Upper lobe of right lung (tissue), 1 donor: ENCODE measurements around the gene LHX4. TPM values are rescaled to one million over a fixed set of nuclear protein-coding genes. Genes with fewer than 3 reads are reported as not detected.

Experiments used
- ATAC-seq: fragments of 200-7000 bp; cut with Tn5 transposase; one replicate; pipeline ENCODE4 v1.9.1; 2020; ENCODE audit warnings: mild to moderate bottlenecking, moderate library complexity
- DNase-seq: peaks from one replicate; pipeline ENCODE4 v3.0.0-alpha.2; 2020
- H3K27ac ChIP-seq: fragments of 200-600 bp; one replicate; pipeline ENCODE4 v1.8.0; 2022
- H3K27me3 ChIP-seq: fragments of 200-600 bp; one replicate; pipeline ENCODE4 v1.8.0; 2022; ENCODE audit warnings: mild to moderate bottlenecking
- H3K36me3 ChIP-seq: fragments of 200-600 bp; one replicate; pipeline ENCODE4 v1.8.0; 2022
- H3K4me1 ChIP-seq: fragments of 200-600 bp; one replicate; pipeline ENCODE4 v1.8.0; 2022
- H3K4me3 ChIP-seq: fragments of 200-600 bp; one replicate; pipeline ENCODE4 v1.8.0; 2022; ENCODE audit warnings: mild to moderate bottlenecking
- H3K9me3 ChIP-seq: fragments of 200-600 bp; one replicate; pipeline ENCODE4 v1.8.0; 2022
- intact Hi-C: fragments of 100-400 bp; cut with DNase I; formaldehyde crosslinking; loops from one replicate; pipeline ENCODE4 v1.11.0; 2022
- total RNA-seq: library from RNA; stranded (reverse); fragmentation: NEBNext Ultra II Directional; extraction: Animal tissue kit (Norgen Biotek cat#: 25700); gene quantifications from one replicate; pipeline ENCODE4 v1.2.1, GENCODE V29; 2021
- TF ChIP-seq, protein P1 (sequence below): fragments of 200-600 bp; IDR thresholded peaks from one replicate; pipeline ENCODE4 v1.8.0; 2022; ENCODE audit warnings: antibody characterized with exemption
- donor health status: DM: no; HTN: yes; CAD: no; lungs with severe emphysema.

Gene LHX4
- total RNA-seq, 1 donor from 2014 or later, result not detected

DNA sequence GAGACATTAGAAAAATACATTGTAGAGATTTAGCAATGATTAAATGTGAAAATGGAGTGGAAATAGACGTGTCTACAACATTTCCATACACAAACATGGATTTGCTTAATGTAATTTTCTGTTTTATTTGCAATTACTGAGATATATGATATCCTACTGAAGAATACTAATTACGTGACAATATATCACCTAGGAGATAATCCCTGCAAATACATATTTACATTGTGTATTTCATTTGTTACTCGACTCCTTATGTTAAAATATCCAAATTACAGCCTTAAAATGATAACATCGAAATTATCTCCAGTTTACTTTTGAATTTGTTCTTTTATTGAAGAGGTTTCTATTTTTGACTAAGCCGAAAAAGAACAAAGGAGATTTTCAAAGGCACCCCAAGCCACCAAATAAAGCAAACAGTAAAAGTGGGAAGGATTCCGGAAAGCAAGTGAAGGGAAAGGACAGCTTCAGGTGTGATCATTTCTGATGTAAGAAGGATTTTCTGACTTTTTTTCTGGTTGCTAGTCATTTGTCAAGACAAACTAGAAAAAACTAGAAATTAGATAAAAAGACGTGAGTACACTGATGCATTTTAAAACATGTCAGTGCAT, 7.9 kb downstream of the LHX4 start:
- ATAC-seq, result no peak
- H3K4me1 ChIP-seq, result peaks cover 23% of the 10 kb centered on the region
- peaks cover 95% of the 10 kb centered on the region for H3K27me3 ChIP-seq
- TF ChIP-seq, protein P1, sequence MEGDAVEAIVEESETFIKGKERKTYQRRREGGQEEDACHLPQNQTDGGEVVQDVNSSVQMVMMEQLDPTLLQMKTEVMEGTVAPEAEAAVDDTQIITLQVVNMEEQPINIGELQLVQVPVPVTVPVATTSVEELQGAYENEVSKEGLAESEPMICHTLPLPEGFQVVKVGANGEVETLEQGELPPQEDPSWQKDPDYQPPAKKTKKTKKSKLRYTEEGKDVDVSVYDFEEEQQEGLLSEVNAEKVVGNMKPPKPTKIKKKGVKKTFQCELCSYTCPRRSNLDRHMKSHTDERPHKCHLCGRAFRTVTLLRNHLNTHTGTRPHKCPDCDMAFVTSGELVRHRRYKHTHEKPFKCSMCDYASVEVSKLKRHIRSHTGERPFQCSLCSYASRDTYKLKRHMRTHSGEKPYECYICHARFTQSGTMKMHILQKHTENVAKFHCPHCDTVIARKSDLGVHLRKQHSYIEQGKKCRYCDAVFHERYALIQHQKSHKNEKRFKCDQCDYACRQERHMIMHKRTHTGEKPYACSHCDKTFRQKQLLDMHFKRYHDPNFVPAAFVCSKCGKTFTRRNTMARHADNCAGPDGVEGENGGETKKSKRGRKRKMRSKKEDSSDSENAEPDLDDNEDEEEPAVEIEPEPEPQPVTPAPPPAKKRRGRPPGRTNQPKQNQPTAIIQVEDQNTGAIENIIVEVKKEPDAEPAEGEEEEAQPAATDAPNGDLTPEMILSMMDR, result no peak
- H3K27ac ChIP-seq, result no peak overlapping the region
- intact Hi-C loops, result no loop called here
- no peak overlapping the region for H3K4me3 ChIP-seq
- H3K36me3 ChIP-seq, result no peaks in the 10 kb centered on the region
- DNase-seq, result no peak
- no peaks in the 10 kb centered on the region for H3K9me3 ChIP-seq

DNA sequence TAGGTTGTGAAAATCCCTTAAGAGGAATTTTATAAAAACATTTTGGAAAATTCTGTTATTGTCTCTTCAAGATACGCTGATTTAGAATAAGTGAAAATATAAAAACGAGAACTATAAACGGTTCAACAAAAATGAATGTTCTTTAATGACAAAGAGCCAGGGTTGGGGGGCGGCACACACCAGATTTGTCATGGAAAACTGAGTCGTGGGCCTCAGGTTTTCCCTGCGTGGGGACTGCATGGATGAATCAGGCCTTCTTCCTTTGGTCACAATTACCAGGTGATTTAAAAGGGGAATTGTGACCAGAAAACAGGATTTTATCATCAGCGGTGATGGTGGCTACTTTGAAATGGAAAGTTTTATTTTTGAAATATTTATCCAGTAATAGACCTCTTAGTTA, 8.6 kb downstream of the LHX4 start:
- Histone ChIP-seq H3K9me3 (no peaks in the 10 kb centered on the region), H3K36me3 (no peaks in the 10 kb centered on the region), H3K27me3 (peaks cover 94% of the 10 kb centered on the region), H3K4me3 (no peak overlapping the region), H3K27ac (no peak overlapping the region), H3K4me1 (peaks cover 16% of the 10 kb centered on the region)
- no peak for ATAC-seq
- TF ChIP-seq, protein P1, result no peak
- DNase-seq, result no peak
- intact Hi-C loops, result no loop called here

DNA sequence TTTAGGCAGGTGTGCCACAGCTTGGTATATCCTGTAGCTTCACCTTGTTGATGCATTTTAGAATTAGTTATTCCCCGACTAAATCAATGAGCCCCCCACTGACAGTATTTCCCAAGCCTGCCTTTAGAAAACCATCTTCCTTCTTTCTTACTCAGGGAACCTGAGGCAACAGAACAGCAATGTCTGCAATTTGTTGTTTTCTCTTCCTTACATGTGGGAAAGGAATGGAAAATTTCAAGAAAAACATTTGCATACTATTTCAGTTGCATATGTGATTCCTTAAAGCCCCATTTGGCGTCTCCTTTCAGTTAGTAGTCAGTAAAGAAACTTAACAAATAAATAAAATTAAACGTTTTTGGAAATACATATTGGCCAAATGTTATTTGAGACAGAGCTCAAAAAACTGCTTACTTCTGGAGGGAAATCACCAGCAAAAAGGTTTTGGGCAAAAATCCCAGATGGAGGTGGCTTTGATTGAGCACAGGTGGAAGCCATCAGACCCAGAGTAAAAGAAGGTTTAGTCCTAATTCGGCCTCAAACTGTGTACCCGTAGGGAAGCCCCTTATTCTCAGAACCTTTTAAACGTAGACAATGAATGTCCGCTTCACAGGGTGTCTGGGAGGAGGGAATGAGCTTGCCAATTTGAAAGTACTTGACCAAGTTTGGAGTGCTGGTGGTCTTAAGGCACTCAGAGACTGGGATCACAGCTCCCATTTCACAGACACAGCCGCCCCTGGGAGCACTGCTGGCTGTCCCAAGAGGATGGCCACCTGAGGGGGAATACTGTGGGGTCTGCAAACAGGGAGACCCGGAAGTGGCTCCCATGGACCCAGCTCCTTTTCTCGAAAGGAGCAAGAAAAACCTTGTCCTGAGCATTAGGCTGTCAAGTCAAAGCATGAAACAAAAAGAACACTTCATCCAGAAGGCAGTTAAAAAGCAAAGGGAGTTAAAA, 9.4 kb downstream of the LHX4 start:
- intact Hi-C loops, result no loop called here
- Histone ChIP-seq H3K27me3 (peaks cover 87% of the 10 kb centered on the region), H3K4me3 (no peak overlapping the region), H3K4me1 (peaks cover 12% of the 10 kb centered on the region), H3K36me3 (no peaks in the 10 kb centered on the region), H3K27ac (no peak overlapping the region), H3K9me3 (no peaks in the 10 kb centered on the region)
- DNase-seq (no peak), ATAC-seq (no peak)
- TF ChIP-seq, protein P1, result no peak

DNA sequence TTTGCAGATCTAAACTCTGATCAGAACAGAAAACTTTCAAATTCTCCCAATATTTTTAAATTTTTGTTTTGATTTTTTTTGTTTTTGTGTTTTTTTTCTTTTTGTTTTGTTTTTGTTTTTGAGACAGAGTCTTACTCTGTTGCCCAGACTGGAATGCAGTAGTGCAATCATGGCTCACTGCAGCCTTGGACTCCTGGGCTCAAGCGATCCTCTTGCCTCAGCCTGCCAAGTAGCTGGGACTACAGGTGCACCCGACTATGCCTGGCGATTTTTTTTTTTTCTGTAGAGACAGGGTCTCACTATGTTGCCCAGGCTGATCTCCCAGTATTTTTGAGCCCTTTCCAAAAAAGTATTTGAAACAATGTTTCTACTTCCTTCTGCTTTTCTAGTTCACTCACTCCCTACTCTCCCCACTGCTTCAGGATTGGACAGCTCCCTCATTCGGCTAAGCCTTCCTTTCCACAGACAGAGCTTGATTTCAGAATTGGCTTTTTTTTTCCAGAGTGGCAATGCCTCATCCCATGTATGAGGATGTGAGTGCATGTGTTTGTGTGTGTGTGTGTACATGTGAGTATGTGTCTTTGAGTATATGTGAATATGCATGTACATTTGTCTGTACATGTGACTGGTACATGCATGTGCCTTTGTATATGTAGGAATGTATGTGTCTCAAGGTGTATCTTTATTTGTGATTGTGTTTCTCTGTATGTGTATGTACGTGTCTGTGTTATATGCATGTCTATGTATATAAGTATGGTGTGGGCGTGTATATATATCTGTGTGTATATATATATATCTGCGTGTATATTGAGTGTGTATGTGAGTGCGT, 11.9 kb downstream of the LHX4 start:
- peaks cover 62% of the 10 kb centered on the region for H3K27me3 ChIP-seq
- TF ChIP-seq, protein P1, result no peak
- no peaks in the 10 kb centered on the region for H3K9me3 ChIP-seq
- H3K4me1 ChIP-seq, result no peaks in the 10 kb centered on the region
- ATAC-seq (no peak), DNase-seq (no peak)
- no peaks in the 10 kb centered on the region for H3K36me3 ChIP-seq
- H3K4me3 ChIP-seq, result no peak overlapping the region
- intact Hi-C loops, result no loop called here
- no peak overlapping the region for H3K27ac ChIP-seq

DNA sequence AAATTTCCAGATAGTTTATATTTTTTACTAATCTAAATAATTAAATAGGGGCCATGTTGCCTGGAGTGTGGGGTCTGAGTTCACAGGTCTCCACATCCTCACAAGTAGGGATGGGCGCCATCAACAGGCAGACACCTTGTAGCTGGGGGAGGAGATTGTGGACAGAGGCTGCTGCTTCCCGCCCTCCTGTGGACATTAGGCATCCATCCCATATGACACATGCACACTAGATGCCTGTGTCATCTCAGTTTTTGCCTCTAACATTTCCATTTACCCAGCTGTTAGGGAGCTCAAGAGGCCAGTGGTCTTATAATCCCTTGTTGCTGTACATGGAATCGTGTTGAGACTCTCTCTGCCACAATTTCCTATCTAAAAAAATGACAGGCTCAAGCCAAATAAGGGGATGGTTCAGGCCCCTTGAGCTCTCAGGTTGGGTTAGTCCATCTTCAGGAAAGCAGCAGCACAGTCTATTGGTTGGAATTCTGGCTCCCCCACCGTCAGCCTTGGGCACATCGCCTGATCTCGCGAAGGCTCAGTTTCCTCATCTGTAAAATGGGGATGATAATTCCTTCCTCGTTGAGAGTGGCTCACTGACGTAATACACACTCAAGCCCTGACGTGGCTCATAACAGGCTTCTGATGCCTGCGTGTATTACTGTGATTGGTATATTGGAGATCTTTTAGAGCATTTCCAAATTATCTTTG, 13.6 kb downstream of the LHX4 start:
- no peak overlapping the region for H3K27ac ChIP-seq
- TF ChIP-seq, protein P1, result no peak
- H3K9me3 ChIP-seq, result no peaks in the 10 kb centered on the region
- H3K36me3 ChIP-seq, result no peaks in the 10 kb centered on the region
- H3K4me3 ChIP-seq, result no peak overlapping the region
- intact Hi-C loops, result no loop called here
- no peaks in the 10 kb centered on the region for H3K4me1 ChIP-seq
- ATAC-seq, result no peak
- DNase-seq, result no peak
- peaks cover 44% of the 10 kb centered on the region for H3K27me3 ChIP-seq
